Left lobe of liver (tissue), 2 donors: ENCODE results near the gene ETS1. TPM values are rescaled to one million over a fixed set of nuclear protein-coding genes. Genes with fewer than 3 reads are reported as not detected.
A peak's percentile ranks its signal among the peaks of the same experiment; 100 is the strongest.

ENCODE experiments used
- ATAC-seq: fragments of 200-7000 bp; cut with Tn5 transposase; one replicate; pipeline ENCODE4 v1.9.1; 2020; ENCODE audit warnings: mild to moderate bottlenecking, moderate library complexity
- DNase-seq: peaks from one replicate; pipeline ENCODE4 v3.0.0-alpha.2; 2020; ENCODE audit warnings: low spot score
- total RNA-seq: library from RNA; stranded (reverse); gene quantifications from one replicate; pipeline ENCODE4 v1.2.1, GENCODE V29; 2021
- donor health status: DM: no; HTN: no; CAD: no; lungs with moderate emphysema.
- donor health status: DM: no; HTN: yes; CAD: no.

ETS1 gene
- total RNA-seq, 1 donor from 2014 or later = 20.2 TPM

DNA sequence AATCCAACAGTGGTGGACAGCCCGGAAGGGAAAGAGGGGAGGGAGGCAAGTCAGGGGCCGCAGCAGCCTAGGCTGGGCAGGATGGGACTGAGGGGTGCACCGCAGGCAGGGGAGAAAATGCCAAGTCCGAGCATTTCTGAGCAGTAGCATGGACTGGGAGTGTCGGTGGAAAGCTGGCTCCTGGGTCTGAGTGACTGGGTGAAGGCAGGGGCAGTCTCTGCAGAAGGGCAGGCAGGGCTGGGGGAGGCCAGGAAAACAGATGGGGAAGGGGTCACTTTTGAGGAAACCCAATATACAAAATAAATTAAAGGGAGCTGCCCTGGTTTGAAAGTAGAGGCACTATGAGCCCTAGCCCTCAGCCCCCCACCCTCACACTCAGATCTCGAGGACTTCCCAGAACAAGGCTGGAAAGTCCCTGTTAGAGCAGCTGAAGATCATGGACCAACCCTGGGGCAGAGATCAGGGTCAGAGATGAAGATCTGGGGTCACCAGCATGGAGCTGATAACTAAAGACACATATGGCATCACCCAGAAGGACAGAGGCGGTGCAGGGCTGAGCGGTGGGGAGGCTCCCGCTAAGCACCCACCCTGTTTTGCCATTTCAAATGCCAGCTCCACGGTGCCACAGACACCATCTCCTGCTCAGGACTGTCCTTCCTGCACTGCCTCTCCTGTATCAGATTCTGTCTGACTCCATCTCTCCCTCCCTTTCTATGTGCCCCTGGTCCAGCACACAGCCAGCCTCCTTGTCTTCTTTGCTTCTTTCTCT lies 32.4 kb upstream of the ETS1 start:
- DNase-seq = no peak
- no peak for ATAC-seq

DNA sequence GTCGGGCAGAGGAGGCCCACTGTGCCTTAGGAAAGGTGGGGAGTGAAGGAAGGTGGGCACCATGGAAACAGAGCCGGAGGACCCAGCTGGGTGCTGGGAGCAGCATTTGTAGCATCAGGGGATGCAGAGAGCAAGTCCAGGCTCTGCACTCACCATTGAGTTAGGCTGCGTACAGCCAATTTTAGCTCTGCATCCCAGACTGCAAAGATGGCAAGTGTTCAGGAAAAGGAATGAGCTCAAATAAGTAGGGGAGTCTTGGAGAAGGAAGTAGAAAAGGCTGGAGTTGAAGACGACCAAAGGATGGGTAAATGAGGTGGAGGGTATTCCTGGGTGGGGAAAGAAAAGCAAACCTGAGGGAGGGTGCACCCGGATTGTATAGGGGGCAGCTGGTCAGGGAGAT lies 31.6 kb upstream of the ETS1 start:
- no peak for ATAC-seq
- DNase-seq = no peak

DNA sequence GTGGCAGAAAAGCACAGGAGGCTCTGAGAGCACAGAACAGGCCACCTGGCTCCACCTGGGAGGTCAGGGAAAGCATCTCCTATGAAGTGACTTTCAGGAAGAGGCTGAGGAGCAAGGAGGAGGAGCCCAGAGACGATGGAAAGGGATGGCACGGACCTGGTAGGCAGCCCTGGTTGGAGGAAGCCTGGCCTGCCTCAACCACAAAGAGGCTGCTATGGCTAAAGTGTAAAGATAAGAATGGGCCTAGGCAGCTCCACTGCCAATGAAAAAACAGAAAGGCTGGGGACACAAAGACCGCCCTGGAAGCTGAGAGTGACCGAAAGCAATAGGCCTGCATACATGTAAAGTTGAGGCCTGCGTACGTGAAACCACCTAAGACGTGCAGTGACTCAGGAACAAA lies 31.2 kb upstream of the ETS1 start:
- no peak for ATAC-seq
- no peak for DNase-seq

DNA sequence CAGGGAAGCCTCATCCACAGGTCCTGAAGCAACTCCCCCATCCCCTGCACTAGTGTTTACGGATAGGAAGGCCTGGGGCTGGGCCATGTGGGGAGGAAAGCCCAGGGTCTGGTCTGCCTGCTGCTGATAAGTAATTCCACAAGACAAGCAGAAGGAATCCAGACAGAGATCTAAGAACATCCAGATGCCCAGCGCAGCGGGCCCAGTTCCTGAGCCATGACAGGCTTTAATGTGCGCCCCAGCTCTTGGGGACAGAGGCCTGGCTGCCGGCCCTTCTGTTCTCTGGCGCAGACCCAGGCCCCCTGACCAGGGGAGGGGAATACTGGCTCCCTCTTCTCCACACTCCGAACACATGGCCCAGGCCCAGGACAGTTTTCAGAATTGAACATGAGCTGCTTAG lies 28.8 kb upstream of the ETS1 start:
- peak; percentile 13 for ATAC-seq
- no peak for DNase-seq

DNA sequence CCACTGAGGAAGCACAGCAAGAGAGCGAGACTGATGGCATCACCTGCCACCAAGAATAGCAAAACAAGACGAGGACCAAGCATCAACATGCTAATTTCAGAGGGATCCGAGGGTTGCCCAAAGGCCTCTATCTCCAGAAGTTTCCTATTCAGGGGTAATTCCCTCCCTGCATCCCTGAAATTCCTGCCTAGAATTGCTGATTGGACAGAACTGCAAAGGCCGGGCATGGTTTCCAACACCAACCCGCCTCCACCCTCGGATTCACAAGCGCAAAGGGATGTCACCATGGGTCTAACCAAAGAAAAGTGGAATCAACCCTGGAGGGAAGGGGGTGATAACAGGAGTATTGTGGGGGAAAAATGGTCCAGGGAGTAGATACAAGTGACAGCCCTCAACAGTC lies 28.3 kb upstream of the ETS1 start:
- no peak for DNase-seq
- ATAC-seq = no peak

DNA sequence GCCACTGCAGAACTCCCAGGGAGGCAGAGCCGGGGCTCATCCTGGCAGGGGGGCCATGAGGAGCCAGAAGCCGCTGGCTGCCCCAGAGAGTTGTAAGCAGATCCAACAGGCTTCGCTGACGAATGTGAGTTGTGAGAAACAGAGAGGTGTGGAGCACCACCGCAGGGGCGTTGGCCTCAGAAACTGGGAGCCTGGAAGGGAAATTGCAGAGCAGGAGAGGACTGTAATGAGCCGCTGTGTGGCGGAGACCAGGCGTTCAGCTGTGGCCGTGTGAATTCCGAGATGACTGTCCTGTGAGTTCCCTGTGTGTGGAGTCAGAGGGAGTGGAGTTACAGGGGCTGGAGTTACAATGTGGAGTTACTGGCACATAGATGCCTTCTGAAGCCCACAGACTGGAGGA lies 27.7 kb upstream of the ETS1 start:
- DNase-seq (no peak), ATAC-seq (no peak)

DNA sequence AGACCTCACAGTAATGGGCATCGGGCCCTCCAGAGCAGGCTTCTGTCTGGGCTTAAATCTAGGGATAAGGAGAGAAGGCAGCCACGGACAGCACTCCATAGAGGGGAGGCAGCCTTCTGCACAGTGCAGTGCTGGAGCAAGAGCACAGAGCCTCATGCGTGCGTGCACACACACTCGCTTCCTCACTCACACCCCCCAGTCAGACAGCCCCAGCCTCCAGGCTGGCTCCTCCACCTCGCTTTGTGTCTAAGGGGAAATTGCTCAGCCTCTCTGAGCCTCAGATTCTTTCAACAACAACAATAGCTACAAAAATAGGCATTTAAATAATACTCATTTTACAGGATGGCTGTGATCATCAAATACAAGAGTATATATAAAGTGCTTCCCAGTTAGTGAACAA lies 26.7 kb upstream of the ETS1 start:
- no peak for ATAC-seq
- DNase-seq = no peak

DNA sequence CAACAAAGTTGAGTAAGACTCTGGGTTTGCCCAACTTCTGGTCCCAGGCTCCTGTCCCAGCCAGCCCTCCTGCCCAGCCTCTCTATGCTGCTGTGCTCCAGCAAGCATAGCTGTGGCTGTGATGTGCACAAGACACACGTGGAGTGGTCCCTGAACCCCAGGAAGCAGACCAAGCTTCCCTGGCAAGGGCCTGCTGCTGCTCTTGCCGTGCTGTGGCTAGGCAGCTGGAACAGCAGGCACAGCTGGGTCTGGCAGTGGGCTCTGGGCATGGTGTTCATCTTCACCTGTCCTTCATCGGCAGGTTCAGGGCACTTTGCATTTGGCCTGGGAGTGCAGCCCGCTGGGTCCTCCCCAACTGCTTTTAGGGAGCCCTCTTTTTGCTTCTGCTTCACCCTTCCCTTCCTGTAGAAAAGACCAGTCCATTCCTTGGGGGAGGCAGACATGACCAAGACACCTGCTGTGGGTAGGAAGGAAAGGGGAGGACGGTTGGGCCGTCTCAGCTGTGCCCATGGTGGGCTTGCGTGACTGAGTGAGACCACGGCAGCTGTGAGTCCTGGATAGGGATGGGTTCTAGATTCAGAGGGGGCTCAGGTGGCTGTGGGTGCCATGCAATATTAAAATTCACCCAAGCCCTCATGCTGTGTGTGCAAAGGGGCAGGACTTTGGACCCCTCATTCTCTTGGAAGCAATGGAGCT lies 26.1 kb upstream of the ETS1 start:
- DNase-seq (no peak), ATAC-seq (no peak)

DNA sequence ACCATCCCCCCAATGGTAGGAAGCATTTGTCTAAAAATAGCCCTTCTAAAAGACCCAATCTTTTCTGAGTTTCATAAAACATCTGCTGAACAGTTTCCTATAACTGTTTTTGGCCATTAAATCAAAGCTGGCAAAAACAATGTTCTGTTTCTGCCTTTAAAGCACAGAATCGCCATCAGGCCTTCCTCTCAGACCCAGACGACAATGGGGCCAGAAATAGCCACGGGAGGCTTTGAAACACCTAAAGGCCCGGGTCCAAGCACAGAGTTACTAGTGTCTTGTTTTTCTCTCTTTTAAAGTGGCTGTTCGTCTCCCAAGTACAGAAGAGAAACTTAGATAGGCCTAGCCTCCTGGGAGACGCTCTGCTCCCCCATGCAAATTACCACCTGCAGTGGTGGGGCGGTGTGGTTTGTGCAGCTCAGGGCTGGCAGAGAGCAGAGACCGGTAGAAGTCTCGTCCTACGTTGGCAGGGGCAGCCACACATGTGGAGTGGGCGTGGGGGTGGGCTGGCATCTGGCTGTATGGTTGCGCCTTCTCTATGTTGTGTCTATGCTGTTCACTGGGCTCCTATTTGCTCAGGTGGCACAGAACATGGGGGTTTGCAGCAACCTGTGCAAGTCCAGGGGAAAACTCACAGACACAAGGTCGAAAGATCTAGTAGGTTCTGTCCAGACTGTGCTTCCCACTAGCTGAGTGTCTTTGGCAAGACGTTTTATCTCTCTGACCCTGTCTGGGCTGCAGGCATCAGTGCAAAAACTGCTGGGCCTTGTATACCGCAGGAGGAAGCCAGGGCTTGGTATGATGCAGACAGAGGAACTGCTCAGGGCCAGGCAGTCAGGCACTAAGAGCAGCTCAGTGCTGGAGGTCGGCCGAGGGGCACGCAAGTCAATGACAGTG lies 23.6 kb upstream of the ETS1 start:
- ATAC-seq = peak; percentile 44
- no peak for DNase-seq

DNA sequence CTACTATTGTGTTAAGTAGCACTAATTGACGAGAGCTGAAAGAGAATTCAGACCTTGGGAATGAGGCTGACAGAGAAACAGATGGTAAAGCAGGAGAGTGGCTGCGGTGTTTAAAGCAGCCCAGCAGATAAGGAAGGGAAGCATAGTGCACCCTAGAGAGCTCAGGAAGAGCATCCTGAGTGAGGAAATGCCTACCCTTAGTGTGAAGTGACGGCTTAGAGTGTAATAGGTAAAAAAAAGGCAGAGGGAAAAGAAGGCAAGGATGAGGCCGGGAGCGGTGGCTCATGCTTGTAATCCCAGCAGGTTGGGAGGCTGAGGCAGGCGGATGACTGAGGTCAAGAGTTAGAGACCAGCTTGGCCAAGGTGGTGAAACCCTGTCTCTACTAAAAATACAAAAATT lies 22.4 kb upstream of the ETS1 start:
- ATAC-seq (no peak), DNase-seq (no peak)

DNA sequence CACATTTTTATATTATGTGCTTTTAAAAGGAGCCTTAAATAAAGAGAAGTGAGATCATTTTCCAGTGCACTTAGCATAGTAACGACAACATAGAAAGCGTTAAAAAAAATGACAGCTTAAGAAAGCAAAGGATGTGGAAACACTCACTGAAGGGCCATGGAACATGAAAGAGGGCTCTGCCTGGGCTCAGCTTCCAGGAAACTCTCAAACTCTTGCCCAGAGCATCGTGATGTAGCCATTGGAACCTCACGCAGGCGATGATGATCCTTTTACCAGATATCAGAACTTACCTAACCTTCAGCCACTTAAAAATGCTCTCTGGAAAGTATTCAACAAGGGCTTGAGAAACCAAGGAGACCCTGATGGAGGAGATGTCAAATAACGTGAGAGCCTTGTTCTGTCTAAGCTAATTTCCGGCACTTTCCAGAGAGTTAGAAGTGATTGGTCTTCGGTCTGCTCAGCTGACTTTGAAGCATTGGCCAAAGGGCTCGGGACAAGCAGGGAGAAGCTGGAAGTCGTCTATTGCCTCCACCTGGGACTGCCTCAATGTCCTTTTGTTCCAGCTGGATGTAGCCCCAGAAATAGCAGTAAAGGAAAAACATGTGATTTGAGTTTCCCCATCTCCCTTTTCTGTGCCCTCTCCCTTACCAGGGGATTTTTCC lies 21.5 kb upstream of the ETS1 start:
- no peak for DNase-seq

DNA sequence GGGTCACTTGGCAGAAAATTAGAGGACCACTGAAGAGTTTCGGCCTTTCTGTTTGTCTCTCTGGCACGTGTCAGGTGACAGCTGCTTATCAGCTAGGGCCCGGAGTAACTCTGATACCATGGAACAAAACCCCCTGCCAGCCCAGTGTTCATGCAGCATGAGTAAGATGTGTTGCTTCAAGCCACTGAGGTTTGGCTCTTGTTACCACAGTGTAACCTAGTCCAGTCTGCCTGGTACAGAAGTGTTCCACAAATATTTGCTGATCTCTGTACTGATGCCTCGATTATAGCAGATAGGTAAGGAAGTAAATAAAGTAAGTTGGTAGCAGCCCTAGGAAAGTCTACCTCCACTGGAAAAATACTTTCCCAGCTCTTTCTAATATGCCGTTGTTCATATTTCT lies 20.5 kb upstream of the ETS1 start:
- ATAC-seq (peak; percentile 76), DNase-seq (no peak)

More for the DNA sequence above, 21.5 kb upstream of the ETS1 start:
- ATAC-seq = no peak

DNA sequence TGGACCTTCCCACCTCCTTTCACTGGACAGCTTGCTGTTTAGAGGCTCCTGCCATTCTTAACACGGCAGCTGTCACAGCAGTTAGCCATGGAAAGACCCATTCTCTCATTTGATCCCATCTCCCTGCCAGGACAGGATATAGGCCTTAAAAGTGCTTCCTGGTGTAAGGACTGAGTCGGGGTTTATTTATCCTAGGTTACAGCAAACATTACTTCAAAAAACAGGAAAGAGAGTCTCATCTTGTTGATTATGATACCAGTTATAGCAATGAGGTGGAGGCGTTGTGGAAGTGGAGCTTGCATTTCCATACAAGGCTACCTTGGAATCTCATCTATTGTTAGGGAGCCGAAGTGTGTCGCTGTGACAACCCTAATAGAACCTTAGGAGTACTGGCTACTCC lies 17.4 kb upstream of the ETS1 start:
- ATAC-seq (no peak), DNase-seq (no peak)

DNA sequence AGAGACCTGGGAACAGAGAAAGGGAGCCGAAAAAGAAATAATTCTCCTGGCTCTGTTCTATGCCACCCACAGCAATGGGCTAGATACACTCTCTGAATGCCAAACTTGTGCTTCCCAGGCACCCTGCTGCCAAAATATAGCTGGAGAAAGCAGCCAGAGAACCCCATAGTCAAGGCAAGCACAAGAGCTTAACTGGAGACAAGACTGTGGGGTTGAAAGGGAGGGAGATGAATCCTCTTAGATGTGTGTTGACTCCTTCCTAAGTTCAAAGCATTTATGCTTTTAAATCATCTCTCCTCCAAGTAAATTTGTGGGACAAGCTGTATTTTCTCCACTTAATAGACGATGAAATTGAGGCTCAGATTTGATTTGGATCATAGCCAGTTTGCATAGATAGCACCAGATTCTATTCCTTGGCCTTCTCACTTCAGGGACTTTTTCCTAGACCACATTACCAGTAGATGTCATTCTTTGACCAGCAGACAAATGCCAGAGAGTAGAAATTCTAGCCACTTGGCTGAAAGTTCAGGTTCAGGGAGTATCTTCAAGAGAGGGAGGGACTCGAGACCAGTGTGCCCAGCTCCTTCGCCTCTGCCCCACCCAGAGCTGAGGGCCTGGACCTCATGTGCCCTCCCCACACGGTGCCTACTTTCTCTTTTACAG lies 16.5 kb upstream of the ETS1 start:
- peak; percentile 75 for ATAC-seq

DNA sequence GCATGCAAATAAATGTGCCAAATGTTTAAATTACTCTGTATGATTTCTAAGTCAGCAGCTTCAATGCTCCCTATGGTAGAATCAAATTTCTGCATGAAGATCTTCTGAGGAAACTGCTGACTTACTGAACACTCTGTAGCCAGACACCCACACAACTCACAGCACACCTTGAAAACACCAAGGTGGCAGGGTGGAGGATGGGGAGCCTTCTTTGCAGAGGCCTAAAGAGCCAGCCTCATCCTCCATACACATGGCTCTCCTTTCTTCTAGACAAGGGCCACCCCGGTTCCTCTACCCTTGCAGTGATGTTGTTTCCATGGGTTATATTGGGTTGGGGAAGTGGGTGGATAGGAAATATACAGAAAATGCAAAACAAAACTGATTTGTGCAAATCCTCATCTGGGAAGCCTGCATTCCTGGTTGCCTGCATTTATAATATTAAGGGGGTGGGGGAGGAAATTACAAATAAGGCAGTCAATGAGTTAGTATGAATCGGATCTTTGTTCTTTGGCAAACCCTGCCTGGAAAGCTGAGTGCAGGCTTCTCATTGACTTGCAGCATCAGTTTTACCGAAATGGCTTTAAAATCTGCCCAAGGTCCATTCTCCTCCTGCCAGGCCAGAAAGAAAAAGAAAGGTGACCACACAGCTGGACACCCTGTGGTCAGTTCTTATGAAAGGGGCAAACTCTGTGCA lies 15.8 kb upstream of the ETS1 start:
- no peak for DNase-seq
- no peak for ATAC-seq

More for the DNA sequence above, 16.5 kb upstream of the ETS1 start:
- DNase-seq = no peak

DNA sequence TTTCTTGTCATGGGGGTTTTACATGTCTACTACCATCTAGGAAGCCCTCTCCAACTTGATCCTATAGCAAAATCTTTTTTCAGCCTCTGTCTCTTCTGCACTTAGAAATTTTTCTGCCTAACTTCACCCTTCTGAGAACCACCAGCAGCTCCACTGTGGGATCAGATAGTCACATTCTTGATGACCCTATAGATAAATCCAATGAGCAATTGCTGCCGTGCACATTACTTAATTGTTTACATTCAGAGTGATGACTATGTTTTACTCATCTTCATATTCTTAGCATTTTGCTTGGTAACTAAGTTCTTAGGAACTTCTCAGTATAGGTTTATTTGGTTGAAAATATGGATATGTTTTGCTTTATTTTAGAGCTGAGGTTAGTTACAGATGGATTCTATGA lies 12.4 kb upstream of the ETS1 start:
- DNase-seq = no peak
- no peak for ATAC-seq

DNA sequence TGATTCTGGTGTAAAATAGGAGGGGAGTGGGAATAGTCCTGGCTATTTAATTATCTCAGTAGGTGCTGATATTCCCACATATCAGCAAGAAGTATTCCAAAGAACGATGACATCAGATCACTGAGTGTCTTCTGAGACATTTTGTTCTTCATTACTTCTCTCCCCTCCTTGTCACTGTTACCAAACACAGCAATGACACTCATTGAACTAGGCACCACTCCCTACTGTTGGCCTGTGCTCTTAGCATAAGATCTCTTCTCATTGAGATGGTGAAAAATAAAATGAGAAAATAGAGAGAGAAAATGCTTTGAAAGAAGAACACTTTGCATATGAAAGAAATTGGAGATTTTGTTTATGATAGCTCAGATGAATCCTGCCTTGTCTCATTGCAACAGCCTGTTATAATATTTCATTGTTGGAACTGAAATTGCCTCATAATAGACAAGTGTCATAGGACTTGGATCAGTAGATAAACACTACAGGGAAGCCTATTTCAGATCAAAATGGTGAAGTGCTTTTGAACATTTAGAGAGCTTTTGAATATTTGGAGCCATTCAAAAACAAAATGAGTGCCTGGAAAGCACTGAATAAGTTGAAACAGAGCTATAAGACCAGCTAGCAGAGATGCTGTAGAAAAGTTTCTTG lies 11.3 kb upstream of the ETS1 start:
- DNase-seq = no peak
- ATAC-seq = no peak

DNA sequence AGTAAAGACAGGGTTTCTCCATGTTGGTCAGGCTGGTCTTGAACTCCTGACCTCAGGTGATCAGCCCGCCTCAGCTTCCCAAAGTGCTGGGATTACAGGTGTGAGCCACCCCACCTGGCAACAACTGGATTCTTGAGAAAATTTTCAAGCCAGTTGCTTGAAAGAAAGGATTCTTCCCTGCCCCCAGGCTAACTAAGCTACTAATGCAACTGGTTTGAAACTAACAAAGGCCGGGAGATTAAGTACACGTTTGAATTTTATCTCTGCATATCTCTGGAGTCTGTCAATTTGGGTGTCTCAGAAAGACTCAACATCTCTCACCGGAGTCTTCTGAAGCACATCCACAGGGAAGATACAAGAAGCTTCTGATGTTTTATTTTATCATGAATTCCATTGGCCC lies 10.7 kb upstream of the ETS1 start:
- no peak for ATAC-seq
- no peak for DNase-seq

DNA sequence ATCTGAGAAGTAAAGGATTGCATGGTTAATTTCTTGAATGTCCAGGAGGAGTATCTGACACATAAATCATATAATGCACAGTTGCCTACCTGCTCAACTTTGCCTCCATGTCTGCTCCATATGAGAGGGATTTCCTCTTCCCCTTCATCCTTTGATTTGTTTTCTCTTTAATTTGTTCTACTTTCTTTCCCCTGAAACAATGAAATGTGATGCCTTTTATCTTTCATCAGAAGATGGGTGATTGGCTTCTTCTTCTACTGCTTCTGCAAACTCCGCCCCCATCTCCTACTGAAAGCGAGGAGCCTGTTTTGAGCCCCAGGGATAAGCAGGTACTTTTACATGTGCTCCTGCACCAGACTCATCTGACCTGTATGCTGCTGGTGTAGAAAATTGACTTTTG lies 9.9 kb upstream of the ETS1 start:
- DNase-seq (no peak), ATAC-seq (no peak)

DNA sequence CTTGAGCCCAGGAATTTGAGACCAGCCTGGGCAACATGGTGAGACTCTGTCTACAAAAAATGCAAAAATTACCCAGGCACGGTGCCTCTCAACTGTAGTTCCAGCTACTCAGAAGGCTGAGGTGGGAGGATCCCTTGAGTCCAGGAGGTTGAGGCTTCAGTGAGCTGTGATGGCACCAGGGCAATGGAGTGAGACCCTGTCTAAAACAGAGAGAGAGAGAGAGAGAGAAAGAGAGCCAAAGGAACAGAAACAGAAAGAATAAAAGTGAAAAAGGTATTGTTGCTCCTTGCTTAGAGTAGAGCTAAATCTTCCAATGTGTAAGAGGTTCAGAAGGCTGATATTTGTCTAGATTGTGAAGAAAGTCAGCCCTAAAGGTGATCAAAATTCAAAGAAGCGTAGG lies 8.9 kb upstream of the ETS1 start:
- no peak for ATAC-seq
- DNase-seq = no peak
